CD14-positive monocyte (primary cell): Measurements from ENCODE around the gene ARHGAP45. TPM values are rescaled to one million over a fixed set of nuclear protein-coding genes. Genes with fewer than 3 reads are reported as not detected.
A peak's percentile ranks its signal among the peaks of the same experiment; 100 is the strongest.

Experiments
- DNase-seq, 3 donors: peaks; one replicate each; pipeline ENCODE4 v3.0.0-alpha.2; 2011 to 2022
- H2AFZ ChIP-seq: 2 replicates; pipeline ENCODE4 v1.6.0; 2012; ENCODE audit warnings: mild to moderate bottlenecking, low read depth, low read length, inconsistent platforms; ENCODE audit not compliant: insufficient read depth, poor library complexity, severe bottlenecking
- H3K27ac ChIP-seq, 2 donors: 1 replicate in 1 of 2; 2 replicates in 1 of 2; pipeline ENCODE4 v1.5.1; 2012 to 2013; ENCODE audit warnings: low read length in 2 of 2, control low read depth in 1 of 2, inconsistent platforms in 1 of 2, low read depth in 1 of 2, mild to moderate bottlenecking in 1 of 2
- H3K27me3 ChIP-seq, 2 donors: one replicate each; pipeline versions ENCODE4 v1.6.0 to v1.6.1; 2011 to 2013; ENCODE audit warnings: low read length in 2 of 2; ENCODE audit not compliant: control insufficient read depth in 2 of 2, insufficient read depth in 2 of 2
- H3K36me3 ChIP-seq, 2 donors: replicated peaks in 1 of 2; 1 replicate in 1 of 2; 2 replicates in 1 of 2; pipeline versions ENCODE4 v1.5.1 to v1.6.1; 2012 to 2013; ENCODE audit warnings: low read length in 2 of 2, control low read depth in 1 of 2, inconsistent platforms in 1 of 2, mild to moderate bottlenecking in 1 of 2; ENCODE audit not compliant: insufficient read depth in 2 of 2, control insufficient read depth in 1 of 2
- H3K4me1 ChIP-seq, 2 donors: 1 replicate in 1 of 2; 2 replicates in 1 of 2; pipeline versions ENCODE4 v1.5.1 to v1.6.1; 2012 to 2013; ENCODE audit warnings: low read length in 2 of 2, control low read depth in 1 of 2, inconsistent platforms in 1 of 2, mild to moderate bottlenecking in 1 of 2, moderate library complexity in 1 of 2; ENCODE audit not compliant: insufficient read depth in 2 of 2, control insufficient read depth in 1 of 2
- H3K4me2 ChIP-seq: replicated peaks from 2 replicates; pipeline ENCODE3; 2012; ENCODE audit warnings: low read length, moderate library complexity, mild to moderate bottlenecking; ENCODE audit not compliant: poor library complexity, severe bottlenecking; ENCODE audit errors: extremely low read depth
- H3K4me3 ChIP-seq, 3 experiments: fragments of 200-600 bp in 1 of 3; sonication (generic) in 1 of 3; replicated peaks in 1 of 3; 1 replicate in 2 of 3; 2 replicates in 1 of 3; pipeline ENCODE4 v1.5.1; 2011 to 2013; ENCODE audit warnings: low read length in 3 of 3, mild to moderate bottlenecking in 3 of 3, control low read depth in 2 of 3, low read depth in 2 of 3, inconsistent platforms in 1 of 3, moderate library complexity in 1 of 3
- H3K79me2 ChIP-seq: 2 replicates; pipeline ENCODE4 v1.6.0; 2012; ENCODE audit warnings: mild to moderate bottlenecking, control low read depth, inconsistent platforms, low read length, moderate library complexity; ENCODE audit not compliant: insufficient read depth
- H3K9ac ChIP-seq: 2 replicates; pipeline ENCODE4 v1.6.0; 2017; ENCODE audit warnings: low read length, mild to moderate bottlenecking; ENCODE audit not compliant: insufficient read depth, poor library complexity, severe bottlenecking
- H3K9me3 ChIP-seq, 2 donors: replicated peaks in 1 of 2; 1 replicate in 1 of 2; 2 replicates in 1 of 2; pipeline versions ENCODE4 v1.5.1 to v1.6.1; 2012 to 2013; ENCODE audit warnings: low read length in 2 of 2, control low read depth in 1 of 2; ENCODE audit not compliant: control insufficient read depth in 1 of 2, insufficient read depth in 1 of 2
- H4K20me1 ChIP-seq: 2 replicates; pipeline ENCODE4 v1.6.0; 2012; ENCODE audit warnings: mild to moderate bottlenecking, low read length, control low read depth, moderate library complexity; ENCODE audit not compliant: insufficient read depth
- H3K27ac Mint-ChIP-seq, 7 donors: one replicate each; pipeline ENCODE4 v1.8.0; 2020; ENCODE audit warnings: mild to moderate bottlenecking in 7 of 7, mixed read lengths in 7 of 7, moderate library complexity in 6 of 7, inconsistent platforms in 2 of 7
- H3K27me3 Mint-ChIP-seq, 3 donors: one replicate each; pipeline ENCODE4 v1.8.0; 2021 to 2022; ENCODE audit warnings: low read depth in 3 of 3, mild to moderate bottlenecking in 3 of 3, mixed read lengths in 3 of 3, moderate library complexity in 3 of 3, inconsistent platforms in 1 of 3
- H3K36me3 Mint-ChIP-seq, 2 donors: one replicate each; pipeline ENCODE4 v1.8.0; 2020; ENCODE audit warnings: mixed read lengths in 2 of 2, inconsistent platforms in 1 of 2, mild to moderate bottlenecking in 1 of 2
- H3K4me1 Mint-ChIP-seq: one replicate; pipeline ENCODE4 v1.8.0; 2020; ENCODE audit warnings: mild to moderate bottlenecking, mixed read lengths
- H3K4me3 Mint-ChIP-seq, 2 donors: one replicate each; pipeline ENCODE4 v1.8.0; 2020; ENCODE audit warnings: mild to moderate bottlenecking in 2 of 2, mixed read lengths in 2 of 2, moderate library complexity in 1 of 2
- H3K9me3 Mint-ChIP-seq, 7 donors: one replicate each; pipeline ENCODE4 v1.8.0; 2020 to 2022; ENCODE audit warnings: mixed read lengths in 7 of 7, mild to moderate bottlenecking in 6 of 7, moderate library complexity in 6 of 7, inconsistent platforms in 2 of 7
- WGBS: methylation state at CpG from one replicate; pipeline ENCODE4 v1.1.5; 2013; ENCODE audit warnings: missing lambda C conversion rate; ENCODE audit not compliant: insufficient coverage; 5-methylcytosine and 5-hydroxymethylcytosine counted together
- intact Hi-C, 2 donors: fragments of 100-400 bp; cut with micrococcal nuclease; formaldehyde crosslinking; loops; one replicate each; pipeline versions ENCODE4 v1.15.0 to v1.15.1; 2023
- polyA plus RNA-seq, 3 donors: library from polyadenylated mRNA; depleted of rRNA in 1 of 3; unstranded in 2 of 3; stranded (reverse) in 1 of 3; fragments of 300-500 nt in 2 of 3; fragments of >200 nt in 1 of 3; fragmentation: Illumina TruSeq in 2 of 3; gene quantifications; 1 replicate in 2 of 3; 2 replicates in 1 of 3; pipeline ENCODE4 v1.2.3, GENCODE V29; 2012 to 2021
- TF ChIP-seq, protein P1 (sequence below): fragments of 200-600 bp; IDR thresholded peaks from one replicate; pipeline ENCODE4 v1.8.0; 2022; ENCODE audit warnings: antibody characterized with exemption, mild to moderate bottlenecking

ARHGAP45 gene
- polyA plus RNA-seq, 3 donors, result 108 to 308 (median 137) TPM

DNA sequence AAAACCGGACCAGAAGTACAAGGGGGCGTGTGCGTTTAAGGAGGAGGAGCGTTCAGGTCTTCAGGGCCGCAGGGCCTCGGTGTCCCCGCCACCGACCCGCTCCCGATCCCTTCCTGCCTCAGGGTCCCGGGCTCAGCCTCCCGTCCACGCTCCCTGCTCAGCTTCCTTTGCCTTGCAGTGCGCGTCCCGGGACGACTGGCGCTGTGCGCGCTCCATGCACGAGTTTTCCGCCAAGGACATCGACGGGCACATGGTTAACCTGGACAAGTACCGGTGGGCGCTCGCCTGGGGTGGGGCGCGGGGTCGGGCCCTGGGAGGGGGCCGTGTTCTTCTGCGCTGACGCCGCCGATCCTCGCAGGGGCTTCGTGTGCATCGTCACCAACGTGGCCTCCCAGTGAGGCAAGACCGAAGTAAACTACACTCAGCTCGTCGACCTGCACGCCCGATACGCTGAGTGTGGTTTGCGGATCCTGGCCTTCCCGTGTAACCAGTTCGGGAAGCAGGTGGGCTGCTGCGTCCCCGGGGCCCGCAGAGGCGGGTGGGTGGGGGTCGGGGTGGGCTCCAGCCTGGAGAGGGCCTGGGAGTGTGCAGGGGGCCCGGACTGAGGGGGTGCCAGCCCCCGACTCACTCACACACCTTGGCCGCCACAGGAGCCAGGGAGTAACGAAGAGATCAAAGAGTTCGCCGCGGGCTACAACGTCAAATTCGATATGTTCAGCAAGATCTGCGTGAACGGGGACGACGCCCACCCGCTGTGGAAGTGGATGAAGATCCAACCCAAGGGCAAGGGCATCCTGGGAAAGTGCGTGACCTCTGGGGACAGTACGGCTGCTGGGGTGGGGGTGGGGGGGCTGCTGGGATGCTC lies 38.3 kb downstream of the ARHGAP45 start:
- Histone ChIP-seq H3K9ac (peak overlapping the region; percentile 88), H3K27me3 (no peaks in the 10 kb centered on the region), H3K4me2 (peak overlapping the region; percentile 93), H3K4me1 (peaks cover 57 to 66% of the 10 kb centered on the region in 2 donors), H2AFZ (no peak overlapping the region), H3K27ac (peak overlapping the region; percentile 74 to 77), H3K36me3 (peaks cover 29 to 40% of the 10 kb centered on the region in 2 donors), H3K9me3 (peaks cover 0 to 2% of the 10 kb centered on the region in 2 donors), H3K79me2 (peaks cover 27% of the 10 kb centered on the region), H4K20me1 (peaks cover 51% of the 10 kb centered on the region), H3K4me3 (peak overlapping the region; percentile 78 to 86 (median 82))
- intact Hi-C loops, result loop anchor here in 1 of 2 donors (10.0 kb wide), 2 partner anchors 80 to 140 kb away; partner anchors contain the start of genes ATP5F1D, CNN2, MIDN and RNU6-2
- TF ChIP-seq, protein P1, sequence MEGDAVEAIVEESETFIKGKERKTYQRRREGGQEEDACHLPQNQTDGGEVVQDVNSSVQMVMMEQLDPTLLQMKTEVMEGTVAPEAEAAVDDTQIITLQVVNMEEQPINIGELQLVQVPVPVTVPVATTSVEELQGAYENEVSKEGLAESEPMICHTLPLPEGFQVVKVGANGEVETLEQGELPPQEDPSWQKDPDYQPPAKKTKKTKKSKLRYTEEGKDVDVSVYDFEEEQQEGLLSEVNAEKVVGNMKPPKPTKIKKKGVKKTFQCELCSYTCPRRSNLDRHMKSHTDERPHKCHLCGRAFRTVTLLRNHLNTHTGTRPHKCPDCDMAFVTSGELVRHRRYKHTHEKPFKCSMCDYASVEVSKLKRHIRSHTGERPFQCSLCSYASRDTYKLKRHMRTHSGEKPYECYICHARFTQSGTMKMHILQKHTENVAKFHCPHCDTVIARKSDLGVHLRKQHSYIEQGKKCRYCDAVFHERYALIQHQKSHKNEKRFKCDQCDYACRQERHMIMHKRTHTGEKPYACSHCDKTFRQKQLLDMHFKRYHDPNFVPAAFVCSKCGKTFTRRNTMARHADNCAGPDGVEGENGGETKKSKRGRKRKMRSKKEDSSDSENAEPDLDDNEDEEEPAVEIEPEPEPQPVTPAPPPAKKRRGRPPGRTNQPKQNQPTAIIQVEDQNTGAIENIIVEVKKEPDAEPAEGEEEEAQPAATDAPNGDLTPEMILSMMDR, result no peak
- 46% methylated on average over 65 of the region's 69 CpGs for WGBS
- Mint-ChIP-seq H3K4me3 (peak overlapping the region; percentile 78 to 80), H3K4me1 (peaks cover 40% of the 10 kb centered on the region), H3K9me3 (peaks cover 0 to 6% (median under 1%) of the 10 kb centered on the region in 7 donors), H3K27me3 (peaks cover 0 to 3% (median 0%) of the 10 kb centered on the region in 3 donors), H3K27ac (peak overlapping the region; percentile 38 to 91 (median 76)), H3K36me3 (peaks cover 9 to 28% of the 10 kb centered on the region in 2 donors)
- DNase-seq, result no peak
